ENCODE data around the gene PDXP. TPM values are rescaled to one million over a fixed set of nuclear protein-coding genes. Genes with fewer than 3 reads are reported as not detected.

The PDXP gene
- total and polyA plus RNA-seq, 2 experiments from 2014 or later: 15.0 to 55.6 TPM

- peak overlapping the region; percentile 55 for H3K4me3 ChIP-seq
- peaks cover 19% of the 10 kb centered on the region; the same call in 1 of the 2 replicates for H3F3A ChIP-seq (replicated peaks; ENCODE audit: low read depth)
- ATAC-seq (peak; percentile 66), DNase-seq (ENCODE audit: low spot score) (peak; percentile 97)
- peaks cover 11% of the 10 kb centered on the region; the same call in 1 of the 2 replicates for H3K4me1 ChIP-seq (ENCODE audit: insufficient read depth)
- H2AFZ ChIP-seq: peak overlapping the region; percentile 78
- Mint-ChIP-seq H3K4me3 (peak overlapping the region; percentile 79), H3K27ac (no peak overlapping the region), H3K9me3 (no peaks in the 10 kb centered on the region), H3K4me1 (peaks cover 17% of the 10 kb centered on the region), H3K36me3 (ENCODE audit: low read depth) (no peaks in the 10 kb centered on the region), H3K27me3 (ENCODE audit: insufficient read depth, low read depth, poor library complexity) (peaks cover 6% of the 10 kb centered on the region)
- no peaks in the 10 kb centered on the region for H3K79me2 ChIP-seq (replicated peaks; ENCODE audit: insufficient read depth)
- H4K20me1 ChIP-seq (replicated peaks; ENCODE audit: insufficient read depth): no peaks in the 10 kb centered on the region; the same call in 1 of the 2 replicates
- 0 out of 2 replicates have a peak overlapping the region, but pooled peaks have one; percentile 7 for H3K27ac ChIP-seq (ENCODE audit: low read depth)
- no peaks in the 10 kb centered on the region for H3K27me3 ChIP-seq (ENCODE audit: insufficient read depth)
- peak overlapping the region; percentile 86 for H3K4me2 ChIP-seq
- TF ChIP-seq ZNF331 (CRISPR knock-in tag; IDR thresholded peaks at IDR 0.05; ENCODE audit: low read depth) (no peak), JUNB (IDR thresholded peaks at IDR 0.05; ENCODE audit: unreplicated experiment) (no peak), POLR2AphosphoS5 (IDR thresholded peaks at IDR 0.05; ENCODE audit: low read depth) (peak; percentile 66), NANOG (IDR thresholded peaks at IDR 0.05; ENCODE audit: borderline replicate concordance) (no peak), ZNF462 (CRISPR knock-in tag; IDR thresholded peaks at IDR 0.05) (no peak), EZH2phosphoT487 (IDR thresholded peaks at IDR 0.05; ENCODE audit: unreplicated experiment) (no peak), REST (IDR thresholded peaks at IDR 0.05; ENCODE audit: unreplicated experiment) (no peak), ZNF114 (CRISPR knock-in tag; IDR thresholded peaks at IDR 0.05) (no peak), STAT1 (IDR thresholded peaks at IDR 0.05; ENCODE audit: unreplicated experiment) (no peak), CREB1 (CRISPR knock-in tag; IDR thresholded peaks at IDR 0.05; ENCODE audit: low read depth) (peak; percentile 77), EZH2 (IDR thresholded peaks at IDR 0.05; ENCODE audit: low read depth, unreplicated experiment) (no peak)
- TF ChIP-seq, protein P1, sequence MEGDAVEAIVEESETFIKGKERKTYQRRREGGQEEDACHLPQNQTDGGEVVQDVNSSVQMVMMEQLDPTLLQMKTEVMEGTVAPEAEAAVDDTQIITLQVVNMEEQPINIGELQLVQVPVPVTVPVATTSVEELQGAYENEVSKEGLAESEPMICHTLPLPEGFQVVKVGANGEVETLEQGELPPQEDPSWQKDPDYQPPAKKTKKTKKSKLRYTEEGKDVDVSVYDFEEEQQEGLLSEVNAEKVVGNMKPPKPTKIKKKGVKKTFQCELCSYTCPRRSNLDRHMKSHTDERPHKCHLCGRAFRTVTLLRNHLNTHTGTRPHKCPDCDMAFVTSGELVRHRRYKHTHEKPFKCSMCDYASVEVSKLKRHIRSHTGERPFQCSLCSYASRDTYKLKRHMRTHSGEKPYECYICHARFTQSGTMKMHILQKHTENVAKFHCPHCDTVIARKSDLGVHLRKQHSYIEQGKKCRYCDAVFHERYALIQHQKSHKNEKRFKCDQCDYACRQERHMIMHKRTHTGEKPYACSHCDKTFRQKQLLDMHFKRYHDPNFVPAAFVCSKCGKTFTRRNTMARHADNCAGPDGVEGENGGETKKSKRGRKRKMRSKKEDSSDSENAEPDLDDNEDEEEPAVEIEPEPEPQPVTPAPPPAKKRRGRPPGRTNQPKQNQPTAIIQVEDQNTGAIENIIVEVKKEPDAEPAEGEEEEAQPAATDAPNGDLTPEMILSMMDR (conservative IDR thresholded peaks at IDR 0.05; ENCODE audit: low read depth in 2 of 2): no peak
- TF ChIP-seq, protein P2, sequence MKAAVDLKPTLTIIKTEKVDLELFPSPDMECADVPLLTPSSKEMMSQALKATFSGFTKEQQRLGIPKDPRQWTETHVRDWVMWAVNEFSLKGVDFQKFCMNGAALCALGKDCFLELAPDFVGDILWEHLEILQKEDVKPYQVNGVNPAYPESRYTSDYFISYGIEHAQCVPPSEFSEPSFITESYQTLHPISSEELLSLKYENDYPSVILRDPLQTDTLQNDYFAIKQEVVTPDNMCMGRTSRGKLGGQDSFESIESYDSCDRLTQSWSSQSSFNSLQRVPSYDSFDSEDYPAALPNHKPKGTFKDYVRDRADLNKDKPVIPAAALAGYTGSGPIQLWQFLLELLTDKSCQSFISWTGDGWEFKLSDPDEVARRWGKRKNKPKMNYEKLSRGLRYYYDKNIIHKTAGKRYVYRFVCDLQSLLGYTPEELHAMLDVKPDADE (IDR thresholded peaks at IDR 0.05): no peak
- H3K9me2 ChIP-seq (ENCODE audit: insufficient read depth): no peaks in the 10 kb centered on the region
- no peaks in the 10 kb centered on the region for H3K36me3 ChIP-seq (ENCODE audit: insufficient read depth)
Measured at GRCh38 chr22:37676736-37677492, 18.4 kb downstream of the PDXP start.

Measured in GM23338 (cell line).